HepG2 (cell line): Measurements from ENCODE around the gene DGKD. TPM values are rescaled to one million over a fixed set of nuclear protein-coding genes. Genes with fewer than 3 reads are reported as not detected.

Source experiments
- AKAP8 ChIP-seq: sonication (generic); formaldehyde crosslinking; IDR thresholded peaks from 2 replicates; pipeline ENCODE4 v1.5.1; 2020; ENCODE audit warnings: mild to moderate bottlenecking, missing genetic modification reagents
- MATR3 ChIP-seq: sonication (generic); formaldehyde crosslinking; IDR thresholded peaks from 2 replicates; pipeline ENCODE4 v1.4.0; 2020; ENCODE audit warnings: missing genetic modification reagents
- PAX8 ChIP-seq: sonication (generic); formaldehyde crosslinking; IDR thresholded peaks from 2 replicates; pipeline ENCODE4 v1.8.0; 2022; ENCODE audit warnings: mild to moderate bottlenecking, missing genetic modification reagents, borderline replicate concordance
- PRPF4 ChIP-seq: fragments of 200-400 bp; formaldehyde crosslinking; IDR thresholded peaks from 2 replicates; pipeline ENCODE4 v1.6.1; 2016; ENCODE audit warnings: low read length, low read depth; ENCODE audit not compliant: poor library complexity, severe bottlenecking
- RFX5 ChIP-seq: IDR thresholded peaks from 2 replicates; pipeline ENCODE4 v1.6.1; 2011; ENCODE audit warnings: low read depth, low read length, improper control_type of control experiment
- RXRA ChIP-seq: sonication (generic); formaldehyde crosslinking; IDR thresholded peaks from 2 replicates; pipeline ENCODE4 v1.5.1; 2020; ENCODE audit warnings: missing genetic modification reagents
- SIX1 ChIP-seq: sonication (generic); formaldehyde crosslinking; IDR thresholded peaks from 2 replicates; pipeline ENCODE4 v1.4.0; 2020; ENCODE audit warnings: missing genetic modification reagents, borderline replicate concordance
- SMAD9 ChIP-seq: sonication (generic); formaldehyde crosslinking; IDR thresholded peaks from 2 replicates; pipeline ENCODE4 v1.5.1; 2020; ENCODE audit warnings: mild to moderate bottlenecking, missing genetic modification reagents
- U2AF2 ChIP-seq: fragments of 200-400 bp; formaldehyde crosslinking; IDR thresholded peaks from 2 replicates; pipeline ENCODE4 v1.6.1; 2017; ENCODE audit warnings: low read depth, mild to moderate bottlenecking, low read length
- ZNF263 ChIP-seq: sonication (generic); formaldehyde crosslinking; IDR thresholded peaks from 2 replicates; pipeline ENCODE4 v1.4.0; 2020; ENCODE audit warnings: missing genetic modification reagents
- polyA plus RNA-seq, 8 experiments: library from polyadenylated mRNA; depleted of rRNA in 3 of 8; stranded (reverse) in 7 of 8; unstranded in 1 of 8; fragments of >200 nt; fragmentation: Illumina TruSeq in 4 of 8; extraction: Trizol in 4 of 8; gene quantifications; 2 replicates each; pipeline versions ENCODE4 v1.2.1 to v1.2.3, GENCODE V29; 2011 to 2016; ENCODE audit warnings: low read depth in 4 of 8, missing spikeins in 1 of 8, mixed read lengths in 1 of 8; ENCODE audit not compliant: insufficient read depth in 1 of 8
- total RNA-seq, 5 experiments: library from RNA; depleted of rRNA; stranded (reverse); fragments of >200 nt; fragmentation: Illumina TruSeq; extraction: Trizol; gene quantifications; 2 replicates each; pipeline ENCODE4 v1.2.3, GENCODE V29; 2016; ENCODE audit warnings: low read depth in 1 of 5
- TF ChIP-seq, protein P1 (sequence below): sonication (generic); formaldehyde crosslinking; IDR thresholded peaks from 2 replicates; pipeline ENCODE4 v1.4.0; 2020; ENCODE audit warnings: mild to moderate bottlenecking, missing genetic modification reagents
- TF ChIP-seq, protein P2 (sequence below): sonication (generic); formaldehyde crosslinking; IDR thresholded peaks from 2 replicates; pipeline ENCODE4 v1.4.0; 2020; ENCODE audit warnings: missing genetic modification reagents, borderline replicate concordance

DGKD gene
- total and polyA plus RNA-seq, 2 of the 13 experiments (the other 11 are each of a cell fraction or from before 2014, with no cell fraction given) = 24.5 to 33.2 TPM

DNA sequence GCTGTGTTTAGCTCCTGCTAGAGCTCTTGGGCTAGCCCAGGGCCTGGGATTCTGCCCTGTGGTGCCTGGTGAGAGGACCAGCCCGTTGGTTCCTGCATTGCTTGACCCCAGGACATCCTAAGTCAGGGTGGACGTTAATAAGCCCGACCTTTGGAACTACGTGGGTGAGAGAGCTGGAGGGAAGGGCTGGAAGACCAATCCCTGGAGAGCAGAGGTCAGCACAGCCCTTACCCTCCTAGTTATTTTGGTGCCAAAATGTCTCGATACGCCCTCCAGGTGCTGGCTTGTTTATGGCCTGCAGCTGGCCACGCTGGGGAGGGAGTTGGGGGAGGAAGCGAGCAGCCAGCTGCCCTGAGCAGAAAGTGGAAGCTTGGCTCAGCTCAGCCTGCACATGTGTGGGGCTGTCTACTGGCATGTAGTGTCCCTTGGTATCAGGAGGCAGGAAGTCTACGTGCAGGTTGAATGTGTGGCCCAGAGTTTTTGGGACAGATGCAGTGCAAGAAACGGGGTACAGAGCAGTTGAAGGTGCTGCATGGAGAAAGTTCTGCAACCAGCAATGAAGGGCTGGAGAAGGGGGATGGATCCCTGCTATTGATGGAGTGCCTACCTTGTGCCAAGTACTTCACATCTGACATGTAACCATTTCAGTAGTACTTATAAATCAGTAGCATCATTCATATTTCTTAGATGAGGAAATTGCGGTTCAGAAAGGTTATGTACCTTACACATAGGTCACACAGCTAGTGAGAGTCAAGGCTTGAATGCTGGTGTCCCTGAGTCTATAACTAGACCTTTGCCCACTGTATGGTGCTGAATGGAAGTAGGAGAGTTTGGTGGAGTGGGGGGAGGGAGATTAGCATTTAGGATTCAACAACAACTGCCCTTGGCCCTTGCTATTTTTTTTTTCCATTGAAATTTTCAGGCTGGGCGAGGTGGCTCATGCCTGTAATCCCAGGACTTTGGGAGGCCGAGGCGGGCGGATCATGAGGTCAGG is 5.0 kb upstream of the DGKD start (continued):
- TF ChIP-seq, protein P1, sequence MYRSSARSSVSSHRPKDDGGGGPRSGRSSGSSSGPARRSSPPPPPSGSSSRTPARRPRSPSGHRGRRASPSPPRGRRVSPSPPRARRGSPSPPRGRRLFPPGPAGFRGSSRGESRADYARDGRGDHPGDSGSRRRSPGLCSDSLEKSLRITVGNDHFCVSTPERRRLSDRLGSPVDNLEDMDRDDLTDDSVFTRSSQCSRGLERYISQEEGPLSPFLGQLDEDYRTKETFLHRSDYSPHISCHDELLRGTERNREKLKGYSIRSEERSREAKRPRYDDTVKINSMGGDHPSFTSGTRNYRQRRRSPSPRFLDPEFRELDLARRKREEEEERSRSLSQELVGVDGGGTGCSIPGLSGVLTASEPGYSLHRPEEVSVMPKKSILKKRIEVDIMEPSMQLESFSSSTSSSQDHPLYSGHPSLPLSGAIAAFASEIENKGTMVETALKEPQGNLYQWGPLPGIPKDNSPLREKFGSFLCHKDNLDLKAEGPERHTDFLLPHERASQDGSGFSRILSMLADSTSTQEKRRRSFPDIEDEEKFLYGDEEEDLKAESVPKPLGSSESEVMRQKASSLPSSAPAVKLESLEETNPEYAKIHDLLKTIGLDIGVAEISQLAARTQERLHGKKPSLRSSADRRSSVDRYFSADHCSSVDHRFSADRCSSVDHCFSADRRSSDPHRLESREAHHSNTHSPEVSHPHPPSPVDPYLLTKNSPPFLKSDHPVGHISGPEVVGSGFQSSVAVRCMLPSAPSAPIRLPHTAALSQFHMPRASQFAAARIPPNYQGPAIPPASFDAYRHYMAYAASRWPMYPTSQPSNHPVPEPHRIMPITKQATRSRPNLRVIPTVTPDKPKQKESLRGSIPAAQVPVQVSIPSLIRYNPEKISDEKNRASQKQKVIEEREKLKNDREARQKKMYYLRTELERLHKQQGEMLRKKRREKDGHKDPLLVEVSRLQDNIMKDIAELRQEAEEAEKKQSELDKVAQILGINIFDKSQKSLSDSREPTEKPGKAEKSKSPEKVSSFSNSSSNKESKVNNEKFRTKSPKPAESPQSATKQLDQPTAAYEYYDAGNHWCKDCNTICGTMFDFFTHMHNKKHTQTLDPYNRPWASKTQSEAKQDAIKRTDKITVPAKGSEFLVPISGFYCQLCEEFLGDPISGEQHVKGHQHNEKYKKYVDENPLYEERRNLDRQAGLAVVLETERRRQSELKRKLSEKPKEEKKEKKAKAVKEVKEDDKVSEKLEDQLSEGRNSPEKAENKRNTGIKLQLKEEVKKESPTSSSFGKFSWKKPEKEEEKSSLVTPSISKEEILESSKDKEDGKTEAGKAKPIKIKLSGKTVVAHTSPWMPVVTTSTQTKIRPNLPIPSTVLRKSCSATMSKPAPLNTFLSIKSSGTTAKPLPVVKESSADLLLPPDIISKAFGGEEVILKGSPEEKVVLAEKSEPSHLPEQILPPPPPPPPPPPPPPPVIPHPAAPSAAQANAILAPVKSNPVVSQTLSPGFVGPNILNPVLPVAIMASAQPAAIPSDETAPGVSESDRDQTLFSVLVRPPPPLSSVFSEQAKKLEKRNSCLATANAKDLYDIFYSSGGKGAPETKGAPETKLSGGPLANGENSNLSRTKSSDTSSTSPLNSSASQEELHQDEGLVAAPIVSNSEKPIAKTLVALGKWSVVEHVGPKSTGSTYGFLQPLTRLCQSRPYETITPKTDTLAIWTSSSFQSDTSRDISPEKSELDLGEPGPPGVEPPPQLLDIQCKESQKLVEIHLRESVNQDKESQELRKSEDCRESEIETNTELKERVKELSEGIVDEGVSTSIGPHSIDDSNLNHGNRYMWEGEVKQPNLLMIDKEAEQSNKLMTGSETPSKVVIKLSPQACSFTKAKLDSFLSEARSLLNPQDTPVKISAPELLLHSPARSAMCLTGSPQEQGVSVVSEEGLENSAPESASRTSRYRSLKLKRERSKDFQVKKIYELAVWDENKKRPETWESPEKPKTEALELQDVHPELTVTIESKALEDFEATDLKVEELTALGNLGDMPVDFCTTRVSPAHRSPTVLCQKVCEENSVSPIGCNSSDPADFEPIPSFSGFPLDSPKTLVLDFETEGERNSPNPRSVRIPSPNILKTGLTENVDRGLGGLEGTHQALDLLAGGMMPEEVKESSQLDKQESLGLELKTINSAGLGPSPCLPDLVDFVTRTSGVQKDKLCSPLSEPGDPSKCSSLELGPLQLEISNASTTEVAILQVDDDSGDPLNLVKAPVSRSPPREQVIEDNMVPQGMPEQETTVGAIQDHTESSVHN = peak; percentile 26; the same call in 1 of the 2 replicates
- TF ChIP-seq PAX8 (peak; percentile 83; the same call in 1 of the 2 replicates), SMAD9 (CRISPR knock-in tag) (peak; percentile 41; the same call in 1 of the 2 replicates), PRPF4 (no peak), U2AF2 (no peak), RFX5 (no peak), ZNF263 (CRISPR knock-in tag) (peak; percentile 32; the same call in 1 of the 2 replicates), MATR3 (CRISPR knock-in tag) (0 out of 2 replicates have a peak, but pooled peaks have one; percentile 8), AKAP8 (CRISPR knock-in tag) (no peak), SIX1 (CRISPR knock-in tag) (no peak), RXRA (CRISPR knock-in tag) (peak; percentile 70)
- TF ChIP-seq, protein P2, sequence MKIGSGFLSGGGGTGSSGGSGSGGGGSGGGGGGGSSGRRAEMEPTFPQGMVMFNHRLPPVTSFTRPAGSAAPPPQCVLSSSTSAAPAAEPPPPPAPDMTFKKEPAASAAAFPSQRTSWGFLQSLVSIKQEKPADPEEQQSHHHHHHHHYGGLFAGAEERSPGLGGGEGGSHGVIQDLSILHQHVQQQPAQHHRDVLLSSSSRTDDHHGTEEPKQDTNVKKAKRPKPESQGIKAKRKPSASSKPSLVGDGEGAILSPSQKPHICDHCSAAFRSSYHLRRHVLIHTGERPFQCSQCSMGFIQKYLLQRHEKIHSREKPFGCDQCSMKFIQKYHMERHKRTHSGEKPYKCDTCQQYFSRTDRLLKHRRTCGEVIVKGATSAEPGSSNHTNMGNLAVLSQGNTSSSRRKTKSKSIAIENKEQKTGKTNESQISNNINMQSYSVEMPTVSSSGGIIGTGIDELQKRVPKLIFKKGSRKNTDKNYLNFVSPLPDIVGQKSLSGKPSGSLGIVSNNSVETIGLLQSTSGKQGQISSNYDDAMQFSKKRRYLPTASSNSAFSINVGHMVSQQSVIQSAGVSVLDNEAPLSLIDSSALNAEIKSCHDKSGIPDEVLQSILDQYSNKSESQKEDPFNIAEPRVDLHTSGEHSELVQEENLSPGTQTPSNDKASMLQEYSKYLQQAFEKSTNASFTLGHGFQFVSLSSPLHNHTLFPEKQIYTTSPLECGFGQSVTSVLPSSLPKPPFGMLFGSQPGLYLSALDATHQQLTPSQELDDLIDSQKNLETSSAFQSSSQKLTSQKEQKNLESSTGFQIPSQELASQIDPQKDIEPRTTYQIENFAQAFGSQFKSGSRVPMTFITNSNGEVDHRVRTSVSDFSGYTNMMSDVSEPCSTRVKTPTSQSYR (CRISPR knock-in tag) = peak; percentile 59; the same call in 1 of the 2 replicates
